ENCODE data around the gene CNTFR. TPM values are rescaled to one million over a fixed set of nuclear protein-coding genes. Genes with fewer than 3 reads are reported as not detected.

Gene CNTFR
- total and polyA plus RNA-seq, 2 of the 8 experiments (the other 6 are each of a cell fraction or from before 2014, with no cell fraction given) = 1.2 to 4.2 TPM

- no peak for TF ChIP-seq EP300 (IDR thresholded peaks at IDR 0.05; ENCODE audit: borderline replicate concordance in 1 of 2, low read depth in 2 of 2, low read length in 2 of 2)
- no peak for TF ChIP-seq HDAC2 (IDR thresholded peaks at IDR 0.05; ENCODE audit: borderline replicate concordance in 1 of 2, low read depth in 2 of 2, low read length in 2 of 2)
- TF ChIP-seq CHD1 (IDR thresholded peaks at IDR 0.05; ENCODE audit: low read depth, low read length) = no peak
- TF ChIP-seq POLR2A (IDR thresholded peaks at IDR 0.05; ENCODE audit: control extremely low read depth in 1 of 2, low read depth in 2 of 2, low read length in 2 of 2) = no peak
- TF ChIP-seq PHF8 (conservative IDR thresholded peaks at IDR 0.05; ENCODE audit: low read depth, low read length) = no peak; the same call in 1 of the 2 replicates
- no peak for TF ChIP-seq MAFK (IDR thresholded peaks at IDR 0.05; ENCODE audit: low read depth, low read length)
- TF ChIP-seq ATF3 (IDR thresholded peaks at IDR 0.05; ENCODE audit: insufficient read depth, low read depth, low read length) = no peak
- no peak for TF ChIP-seq CTBP2 (IDR thresholded peaks at IDR 0.05; ENCODE audit: borderline replicate concordance, insufficient read depth, insufficient read length, low read length)
- peak; percentile 65 to 71 for TF ChIP-seq RAD21 (IDR thresholded peaks at IDR 0.05 in 1 of 2, conservative IDR thresholded peaks at IDR 0.05 in 1 of 2; ENCODE audit: low read depth in 2 of 2, low read length in 2 of 2)
- peak; percentile 31; the same call in 1 of the 2 replicates for TF ChIP-seq YY1 (IDR thresholded peaks at IDR 0.05; ENCODE audit: low read depth, low read length)
- no peak for TF ChIP-seq KDM1A (IDR thresholded peaks at IDR 0.05; ENCODE audit: borderline replicate concordance, low read length)
- no peak for TF ChIP-seq FOSL1 (IDR thresholded peaks at IDR 0.05; ENCODE audit: insufficient read depth, low read depth, low read length)
- 0 out of 4 replicates have a peak, but pooled peaks of 1 of the 2 experiments have one; percentile 28 for TF ChIP-seq SIN3A (conservative IDR thresholded peaks at IDR 0.05 in 1 of 2, IDR thresholded peaks at IDR 0.05 in 1 of 2; ENCODE audit: low read depth in 1 of 2, low read length in 2 of 2)
- TF ChIP-seq CEBPB (IDR thresholded peaks at IDR 0.05; ENCODE audit: low read depth, low read length) = peak; percentile 17; the same call in 1 of the 2 replicates
- TF ChIP-seq ASH2L (IDR thresholded peaks at IDR 0.05; ENCODE audit: low read length) = no peak
- no peak for TF ChIP-seq BCL11A (IDR thresholded peaks at IDR 0.05; ENCODE audit: low read depth in 2 of 2, low read length in 2 of 2)
- TF ChIP-seq CHD2 (IDR thresholded peaks at IDR 0.05; ENCODE audit: low read length) = no peak
- no peak for TF ChIP-seq JUND (IDR thresholded peaks at IDR 0.05; ENCODE audit: low read length)
- no peak for TF ChIP-seq SP1 (IDR thresholded peaks at IDR 0.05; ENCODE audit: low read depth, low read length)
Measured at GRCh38 chr9:34612788-34613390, 23.4 kb upstream of the CNTFR start (continued).

All from H1 (cell line).